Endothelial cell (in vitro differentiated cells): ENCODE results near the gene CAMSAP1. TPM values are rescaled to one million over a fixed set of nuclear protein-coding genes. Genes with fewer than 3 reads are reported as not detected.

Source experiments
- DNase-seq: peaks from one replicate; pipeline ENCODE4 v3.0.0; 2021; ENCODE audit warnings: low spot score
- H3K27ac Mint-ChIP-seq: one replicate; pipeline ENCODE4 v1.8.0; 2021; ENCODE audit warnings: mixed read lengths, inconsistent platforms; ENCODE audit not compliant: unreplicated experiment
- H3K27me3 Mint-ChIP-seq: one replicate; pipeline ENCODE4 v1.8.0; 2021; ENCODE audit warnings: mild to moderate bottlenecking, moderate library complexity, mixed read lengths, inconsistent platforms; ENCODE audit not compliant: unreplicated experiment
- H3K36me3 Mint-ChIP-seq: one replicate; pipeline ENCODE4 v1.8.0; 2021; ENCODE audit warnings: mild to moderate bottlenecking, low read depth, mixed read lengths, inconsistent platforms; ENCODE audit not compliant: unreplicated experiment
- H3K4me1 Mint-ChIP-seq: one replicate; pipeline ENCODE4 v1.8.0; 2021; ENCODE audit warnings: mild to moderate bottlenecking, mixed read lengths, inconsistent platforms; ENCODE audit not compliant: unreplicated experiment
- H3K4me3 Mint-ChIP-seq: one replicate; pipeline ENCODE4 v1.8.0; 2021; ENCODE audit warnings: mild to moderate bottlenecking, mixed read lengths, inconsistent platforms; ENCODE audit not compliant: unreplicated experiment
- H3K9me3 Mint-ChIP-seq: one replicate; pipeline ENCODE4 v1.8.0; 2021; ENCODE audit warnings: mixed read lengths, inconsistent platforms; ENCODE audit not compliant: unreplicated experiment
- CTCF ChIP-seq: fragments of 200-600 bp; sonication (generic); IDR thresholded peaks from one replicate; pipeline ENCODE4 v1.5.0; 2021; ENCODE audit warnings: antibody characterized with exemption; ENCODE audit not compliant: unreplicated experiment
- total RNA-seq: library from RNA; stranded (reverse); fragmentation: NEBNext Ultra II Directional; extraction: Animal tissue kit (Norgen Biotek cat#: 25700); gene quantifications from one replicate; pipeline ENCODE4 v1.2.1, GENCODE V29; 2021; ENCODE audit not compliant: unreplicated experiment

The CAMSAP1 gene
- total RNA-seq, 1 donor from 2014 or later: 44.7 TPM

DNA sequence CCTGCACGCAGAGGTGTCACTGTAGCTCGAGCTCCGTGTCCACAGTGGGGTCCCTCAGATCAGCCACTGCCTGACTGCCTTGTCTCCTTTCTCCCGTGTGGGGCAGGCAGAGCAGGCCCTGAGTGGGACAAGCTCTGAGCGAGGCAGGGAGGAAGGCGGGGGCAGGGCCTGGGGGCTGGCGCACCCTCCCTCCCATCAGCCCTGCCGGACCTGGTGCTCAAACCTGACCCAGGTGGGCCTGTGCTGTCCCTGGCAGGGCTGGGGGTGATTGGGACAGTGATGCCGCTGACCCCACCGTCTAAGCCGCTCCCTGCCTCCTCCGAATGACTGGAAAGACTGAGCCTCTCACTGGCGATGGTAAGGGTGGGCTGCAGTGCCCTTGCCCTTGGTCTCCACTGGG is 144.4 kb downstream of the CAMSAP1 start:
- H3K9me3 Mint-ChIP-seq: peaks cover 10% of the 10 kb centered on the region
- H3K27me3 Mint-ChIP-seq: peaks cover 6% of the 10 kb centered on the region
- H3K27ac Mint-ChIP-seq: no peak overlapping the region
- H3K4me3 Mint-ChIP-seq: no peak overlapping the region
- no peak for TF ChIP-seq CTCF
- peaks cover 6% of the 10 kb centered on the region for H3K36me3 Mint-ChIP-seq
- DNase-seq: no peak
- H3K4me1 Mint-ChIP-seq: no peaks in the 10 kb centered on the region

- H3K9me3 Mint-ChIP-seq: peaks cover 10% of the 10 kb centered on the region
- H3K4me3 Mint-ChIP-seq: no peak overlapping the region
These were observed 145.5 kb downstream of the CAMSAP1 start for GRCh38 chr9:135761845-135762168.

GRCh38 chr9:135761150-135761844 is 146.0 kb downstream of the CAMSAP1 start:
- DNase-seq: no peak

More at GRCh38 chr9:135761845-135762168, 145.5 kb downstream of the CAMSAP1 start:
- no peak for TF ChIP-seq CTCF
- DNase-seq: no peak
- Mint-ChIP-seq H3K36me3 (peaks cover 6% of the 10 kb centered on the region), H3K27ac (no peak overlapping the region), H3K27me3 (peaks cover 4% of the 10 kb centered on the region), H3K4me1 (no peaks in the 10 kb centered on the region)

DNA sequence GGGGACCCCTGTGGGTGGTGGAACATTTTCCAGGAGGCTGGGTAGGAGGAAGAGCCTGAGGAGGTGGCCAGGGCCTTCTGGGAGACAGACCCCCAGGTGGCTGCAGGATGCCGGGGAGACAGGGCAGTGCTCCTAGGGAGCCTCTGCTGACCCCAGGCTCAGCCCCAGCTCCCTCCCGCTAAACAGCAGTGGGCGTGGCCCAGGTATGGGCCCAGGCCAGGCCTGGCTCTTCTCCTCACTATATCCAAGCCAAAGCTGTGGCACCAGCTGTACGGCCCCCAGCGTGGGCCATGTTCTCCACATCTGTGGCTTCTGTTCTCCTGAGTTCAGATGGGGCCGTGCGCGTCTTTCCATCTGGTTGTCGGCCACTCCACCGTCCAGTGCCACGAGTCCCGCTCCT is 146.9 kb downstream of the CAMSAP1 start:
- Mint-ChIP-seq H3K4me3 (no peak overlapping the region), H3K27ac (no peak overlapping the region), H3K27me3 (peaks cover 4% of the 10 kb centered on the region), H3K4me1 (no peaks in the 10 kb centered on the region), H3K36me3 (no peaks in the 10 kb centered on the region), H3K9me3 (no peaks in the 10 kb centered on the region)
- TF ChIP-seq CTCF: no peak
- DNase-seq: no peak

More at GRCh38 chr9:135761150-135761844, 146.0 kb downstream of the CAMSAP1 start:
- TF ChIP-seq CTCF: no peak
- no peak overlapping the region for H3K27ac Mint-ChIP-seq
- H3K9me3 Mint-ChIP-seq: peaks cover 5% of the 10 kb centered on the region
- no peak overlapping the region for H3K4me3 Mint-ChIP-seq
- H3K27me3 Mint-ChIP-seq: peaks cover 4% of the 10 kb centered on the region
- H3K4me1 Mint-ChIP-seq: no peaks in the 10 kb centered on the region
- H3K36me3 Mint-ChIP-seq: peaks cover 5% of the 10 kb centered on the region

- no peak for TF ChIP-seq CTCF
- H3K4me1 Mint-ChIP-seq: no peaks in the 10 kb centered on the region
- H3K9me3 Mint-ChIP-seq: no peaks in the 10 kb centered on the region
- H3K27ac Mint-ChIP-seq: no peak overlapping the region
- H3K4me3 Mint-ChIP-seq: no peak overlapping the region
- peaks cover 3% of the 10 kb centered on the region for H3K27me3 Mint-ChIP-seq
- no peak for DNase-seq
- H3K36me3 Mint-ChIP-seq: no peaks in the 10 kb centered on the region
These were observed 147.6 kb downstream of the CAMSAP1 start for GRCh38 chr9:135759676-135760300.
